GM18519 (cell line): ENCODE results near the gene NFXL1.
A peak's percentile ranks its signal among the peaks of the same experiment; 100 is the strongest.

Source experiments
- ATAC-seq: cut with Tn5 transposase; IDR thresholded peaks from one replicate; pipeline ENCODE4 v1.9.1; 2021; ENCODE audit warnings: mild to moderate bottlenecking, moderate library complexity; ENCODE audit not compliant: unreplicated experiment, low FRiP score

Gene NFXL1

DNA sequence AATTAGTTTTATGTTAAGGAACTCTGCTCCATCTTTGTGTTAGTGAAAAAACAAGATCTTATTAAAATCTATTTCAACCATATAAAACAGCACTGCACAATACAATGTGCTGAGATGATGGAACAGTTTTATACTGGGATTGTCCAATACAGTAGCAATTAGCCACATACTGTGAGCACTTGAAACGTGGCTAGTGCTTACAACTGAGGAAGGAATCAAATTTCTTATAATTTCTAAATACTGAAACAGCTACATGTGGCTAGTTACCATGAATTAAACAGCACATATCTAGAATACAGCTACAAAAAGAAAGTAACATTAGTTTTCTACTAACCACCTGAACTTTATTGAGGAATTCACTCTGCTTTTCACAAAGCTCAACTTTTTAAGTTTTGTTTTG is 14.7 kb downstream of the NFXL1 start:
- no peak for ATAC-seq

DNA sequence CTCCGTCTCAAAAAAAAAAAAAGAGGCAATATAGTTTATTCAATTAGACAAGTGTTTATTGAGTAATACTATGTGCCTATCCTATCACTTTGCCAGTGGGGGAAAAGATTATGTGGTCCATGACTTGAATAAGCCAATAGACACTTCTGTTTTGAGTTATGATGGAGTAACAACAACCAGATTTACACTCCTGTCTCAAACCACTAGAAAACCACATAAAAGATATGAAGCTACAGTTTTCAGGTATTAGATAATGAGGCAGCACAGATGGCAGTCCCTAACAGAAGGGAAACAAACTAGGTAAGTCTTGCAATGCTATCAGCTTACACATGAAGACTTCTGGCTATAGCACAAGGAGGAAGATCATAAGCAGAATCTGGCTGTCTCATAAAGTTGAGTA is 22.5 kb downstream of the NFXL1 start:
- ATAC-seq: no peak

DNA sequence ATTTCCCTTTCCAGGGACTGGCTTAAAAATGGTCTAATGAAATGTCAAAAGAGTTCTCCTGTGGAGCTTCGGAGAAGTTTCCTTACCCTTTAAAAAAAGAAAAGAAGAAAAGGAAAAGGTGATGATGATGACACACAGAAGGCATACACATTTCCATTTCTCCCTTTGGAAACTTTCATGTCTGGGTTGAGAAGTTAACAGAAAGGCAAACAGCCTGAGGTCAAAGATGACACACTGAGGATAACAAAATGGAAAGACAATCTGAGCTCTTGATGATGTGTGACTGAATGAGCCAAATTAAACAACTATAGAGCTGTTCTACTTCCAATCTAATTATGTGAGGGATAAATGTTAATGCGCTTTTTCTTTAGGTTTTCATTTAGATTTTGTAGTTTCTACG is 32.2 kb downstream of the NFXL1 start:
- ATAC-seq: no peak

DNA sequence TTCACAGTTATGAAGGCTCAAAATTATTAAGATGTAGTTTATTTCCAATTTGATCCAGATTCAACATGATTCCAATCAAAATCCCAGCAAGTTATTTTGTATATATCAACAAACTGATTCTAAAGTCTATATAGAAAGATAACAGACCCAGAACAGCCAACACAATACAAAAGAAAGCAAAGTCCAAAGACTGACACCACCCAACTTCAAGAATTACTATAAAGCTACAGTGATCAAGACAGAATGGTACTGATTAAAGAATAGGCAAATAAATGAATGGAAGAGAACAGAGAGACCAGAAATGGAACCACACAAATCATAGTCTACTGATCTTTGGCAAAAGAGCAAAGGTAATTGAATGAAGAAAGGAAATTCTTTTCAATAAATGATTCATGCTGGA is 34.9 kb downstream of the NFXL1 start:
- no peak for ATAC-seq

DNA sequence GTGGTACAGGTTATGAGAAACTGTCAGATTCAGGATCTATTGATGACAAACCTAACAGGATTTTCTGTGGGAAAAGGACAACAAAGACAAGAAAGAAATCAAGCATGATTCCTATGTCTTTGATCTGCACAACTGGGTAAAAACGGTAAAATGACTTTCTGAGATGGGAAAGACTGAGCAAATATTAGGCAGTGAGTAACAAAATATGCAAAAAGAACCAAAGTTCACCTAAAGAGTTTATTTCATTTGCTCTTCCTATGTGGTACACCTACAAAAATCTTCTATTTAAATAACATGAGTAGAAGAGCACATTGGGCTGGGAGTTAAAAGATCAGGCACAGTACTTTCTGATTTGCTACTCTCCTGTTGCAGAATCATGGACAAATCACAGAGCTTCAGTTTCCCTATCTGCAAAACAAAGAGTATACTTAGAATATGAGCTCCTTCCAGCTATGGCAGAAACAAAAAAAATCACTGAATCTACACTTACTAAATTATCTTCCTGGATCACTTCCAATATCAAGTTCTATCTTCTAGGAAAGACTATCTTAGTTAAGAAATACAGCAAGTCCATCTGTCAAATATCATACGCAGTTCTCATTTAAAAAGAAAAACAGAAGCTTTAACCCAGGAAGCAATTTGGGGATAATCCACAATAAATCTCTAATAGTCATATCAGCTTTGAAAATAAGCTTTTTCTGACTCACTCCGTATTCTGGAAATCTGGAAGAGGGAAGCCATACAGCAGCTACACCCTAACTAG is 37.4 kb downstream of the NFXL1 start:
- no peak for ATAC-seq

DNA sequence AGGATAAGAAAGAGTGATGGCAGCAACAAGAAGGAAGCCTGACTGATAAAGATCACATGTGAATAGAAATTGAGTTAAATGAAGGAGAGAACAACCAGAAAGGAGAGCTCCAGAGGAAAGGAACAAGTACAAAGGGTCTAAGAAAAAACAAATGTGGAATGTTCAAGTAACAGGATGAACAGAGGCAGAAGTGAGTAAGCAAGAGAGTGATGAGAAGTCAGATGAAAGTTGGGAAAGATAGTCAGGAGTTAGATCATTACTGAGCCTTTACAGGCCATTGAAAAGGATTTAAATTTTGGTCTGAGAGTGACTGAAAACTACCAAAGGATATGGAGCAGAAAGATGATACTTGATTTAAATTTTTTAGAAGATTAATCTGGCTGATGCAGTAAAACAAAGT is 38.1 kb downstream of the NFXL1 start:
- no peak for ATAC-seq

DNA sequence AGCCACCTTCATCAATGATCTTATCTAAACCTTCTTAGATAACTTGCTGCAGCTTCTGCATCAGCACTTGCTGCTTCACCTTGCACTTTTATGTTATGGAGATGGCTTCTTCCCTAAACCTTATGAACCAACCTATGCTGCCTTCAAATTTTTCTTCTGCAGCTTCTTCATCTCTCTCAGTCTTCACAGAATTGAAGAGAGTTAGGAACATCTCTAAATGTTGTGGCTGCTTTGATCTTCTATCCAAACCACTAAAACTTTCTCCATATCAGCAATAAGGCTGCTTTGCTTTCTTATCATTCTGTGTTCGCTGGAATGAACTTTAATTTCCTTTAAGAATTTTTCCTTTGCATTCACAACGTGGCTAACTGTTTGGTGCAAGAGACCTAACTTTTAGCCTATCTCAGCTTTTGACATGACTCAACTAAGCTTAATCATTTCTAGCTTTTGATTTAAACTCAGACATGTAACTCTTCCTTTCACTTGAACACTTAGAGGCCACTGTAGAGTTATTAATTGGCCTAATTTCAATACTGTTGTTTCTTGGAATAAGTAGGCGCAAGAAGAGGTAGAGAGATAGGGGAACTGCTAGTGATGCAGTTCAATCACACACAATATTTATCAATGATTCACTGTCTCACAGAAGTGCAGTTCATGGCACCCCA is 40.4 kb downstream of the NFXL1 start:
- no peak for ATAC-seq

DNA sequence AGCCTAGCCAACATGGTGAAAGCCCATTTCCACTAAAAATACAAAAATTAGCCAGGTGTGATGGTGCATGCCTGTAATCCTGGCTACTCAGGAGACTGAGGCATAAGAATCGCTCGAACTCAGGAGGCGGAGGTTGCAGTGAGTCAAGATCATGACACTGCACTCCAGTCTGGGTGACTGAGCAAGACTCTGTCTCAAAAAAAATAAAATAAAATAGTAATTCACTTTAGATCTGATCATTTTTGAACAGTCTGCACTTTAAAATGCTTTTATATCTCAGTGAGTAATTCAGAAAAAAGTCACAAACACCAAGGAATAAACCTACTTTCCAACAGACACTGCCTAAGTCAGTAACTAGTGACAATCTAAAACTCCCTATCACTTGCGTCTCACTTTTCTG is 50.9 kb downstream of the NFXL1 start:
- ATAC-seq: no peak

DNA sequence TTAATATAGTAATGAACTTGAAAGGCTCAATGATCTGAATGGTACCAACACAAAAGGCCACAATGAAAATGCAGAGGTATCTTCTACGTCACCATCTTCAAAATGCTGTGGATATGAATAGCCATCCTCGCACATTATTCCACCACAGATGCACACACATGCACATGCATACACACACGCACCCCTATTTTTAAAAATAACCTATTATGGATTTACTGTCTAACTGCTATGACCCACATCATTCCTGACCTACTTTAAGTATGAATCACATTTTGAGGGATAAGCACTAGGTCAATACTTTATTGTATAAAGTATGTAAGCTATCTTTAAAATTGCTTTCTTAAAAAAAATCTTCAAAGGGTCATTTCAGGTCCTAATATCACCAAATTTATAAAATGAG is 52.1 kb downstream of the NFXL1 start:
- ATAC-seq: no peak

DNA sequence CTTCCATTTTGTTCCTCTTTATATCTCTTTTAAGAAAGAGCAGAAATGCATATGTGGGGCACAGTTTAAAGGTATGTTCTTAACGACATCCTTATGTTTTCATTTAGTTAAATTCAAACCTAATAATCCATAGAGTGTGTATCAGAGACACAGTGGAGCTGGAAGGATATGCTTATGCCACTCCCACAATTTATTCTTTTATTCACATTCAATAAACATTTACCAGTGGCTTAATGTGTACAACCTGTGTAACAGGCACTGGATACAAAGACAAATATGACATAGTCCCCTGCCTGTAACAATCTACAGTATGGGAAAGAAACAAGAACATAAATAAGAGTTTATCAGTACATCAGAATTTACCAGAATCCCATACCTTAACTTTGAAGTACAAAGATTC is 54.1 kb downstream of the NFXL1 start:
- no peak for ATAC-seq

DNA sequence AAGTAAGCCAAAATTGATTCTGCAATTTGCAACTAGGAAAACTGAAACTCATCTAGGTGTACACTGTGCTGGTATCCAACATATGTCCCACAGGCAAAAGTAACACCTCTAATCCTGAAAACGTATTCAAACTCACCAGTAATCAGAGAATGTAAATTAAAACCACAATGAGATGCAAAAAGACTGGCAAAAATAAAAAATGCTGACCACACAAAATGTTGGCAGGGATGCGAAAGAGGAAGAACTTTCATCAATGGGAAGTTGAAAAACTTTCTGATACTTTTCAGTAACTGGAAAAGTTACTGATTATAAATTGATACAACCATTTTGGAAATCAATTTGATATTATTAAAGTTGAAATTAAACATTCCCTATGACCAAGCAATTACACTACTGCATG is 56.4 kb downstream of the NFXL1 start:
- ATAC-seq: no peak

DNA sequence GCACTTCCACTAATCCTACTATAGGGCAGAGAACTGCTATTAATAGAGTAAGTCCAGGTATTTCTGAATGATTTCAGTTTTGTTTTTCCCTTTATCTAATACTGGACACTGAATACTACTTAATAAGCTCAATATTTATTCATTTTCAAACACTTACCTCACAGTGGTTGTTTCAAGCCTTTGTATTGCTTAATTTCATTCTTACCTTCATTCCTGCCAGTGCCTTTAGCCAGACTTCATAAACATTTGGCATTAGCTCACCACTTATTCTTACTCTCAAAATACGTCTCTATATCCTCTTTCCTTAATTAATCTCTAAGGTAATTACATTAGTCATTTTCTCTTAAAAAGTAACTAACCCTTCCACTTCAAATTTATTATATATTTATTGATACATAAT is 57.7 kb downstream of the NFXL1 start:
- no peak for ATAC-seq

DNA sequence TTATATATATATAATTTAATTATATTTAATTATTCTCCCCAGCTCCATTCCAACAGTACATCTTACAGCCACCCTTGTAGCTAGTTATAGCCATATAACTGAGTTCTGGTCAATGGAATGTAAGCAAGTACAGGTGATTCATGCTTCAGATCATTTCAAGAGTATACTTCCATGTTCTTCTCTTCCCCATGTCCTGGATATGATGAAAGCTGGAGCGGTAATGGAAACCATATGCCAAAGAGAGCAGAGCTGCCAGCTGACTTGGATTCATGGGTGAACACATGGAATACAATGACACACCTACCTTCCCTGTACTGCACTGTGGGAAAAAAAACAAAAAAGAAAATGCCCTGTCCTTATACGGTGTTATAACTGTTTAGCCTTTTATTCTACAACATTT is 59.0 kb downstream of the NFXL1 start:
- no peak for ATAC-seq

DNA sequence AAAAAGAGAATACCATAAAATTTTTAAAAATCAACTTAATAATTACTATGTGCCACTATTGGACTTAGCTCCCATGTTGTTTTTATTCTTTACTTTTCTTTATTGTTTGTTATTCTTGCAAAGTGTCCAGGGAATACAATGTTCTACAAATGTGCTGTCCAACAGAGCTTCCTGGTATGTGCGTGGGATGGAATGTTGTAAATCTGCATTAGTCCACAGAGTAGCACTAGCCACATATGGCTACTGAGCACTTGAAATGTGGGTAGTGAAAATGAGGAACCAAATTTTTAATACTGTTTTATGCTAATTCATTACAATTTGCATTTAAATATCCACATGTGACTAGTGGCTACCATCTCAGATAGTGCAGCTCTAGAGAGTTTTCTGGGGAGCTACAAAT is 62.2 kb downstream of the NFXL1 start:
- no peak for ATAC-seq

DNA sequence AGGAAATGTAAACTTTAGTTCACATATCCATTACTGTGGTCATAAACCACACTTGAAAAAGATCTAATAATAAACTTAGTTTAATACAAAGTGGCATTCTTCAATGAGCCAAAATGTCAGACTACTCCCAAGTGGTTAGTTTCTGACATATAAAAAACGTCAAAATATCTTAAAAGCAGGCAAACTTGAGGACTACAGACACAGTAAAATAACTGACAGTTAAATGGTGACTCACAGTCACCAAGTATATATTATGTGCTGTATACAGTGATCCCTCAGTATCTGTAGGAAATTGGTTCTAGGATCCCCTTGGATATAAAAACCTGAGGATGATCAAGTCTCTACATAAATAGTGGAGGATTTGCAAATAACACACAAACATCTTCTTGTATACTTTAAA is 64.9 kb downstream of the NFXL1 start:
- no peak for ATAC-seq

DNA sequence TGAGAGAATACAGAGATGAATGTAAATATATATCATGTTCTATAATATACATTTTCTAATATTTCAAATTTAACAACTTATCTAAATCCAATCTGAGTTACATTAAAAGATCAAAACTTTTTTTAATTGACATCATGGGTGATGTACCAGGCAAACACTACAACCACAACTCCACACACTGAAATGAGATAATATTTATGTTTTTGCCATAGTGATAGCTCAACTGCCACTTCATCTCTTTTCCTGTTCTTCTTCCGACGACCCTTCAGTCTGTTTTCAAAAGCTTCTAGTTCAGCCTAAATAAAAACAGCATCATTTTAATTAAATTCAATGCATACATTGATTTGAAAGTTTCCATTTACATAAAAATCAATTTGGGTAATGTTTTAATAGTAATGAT is 66.3 kb downstream of the NFXL1 start:
- ATAC-seq: no peak

DNA sequence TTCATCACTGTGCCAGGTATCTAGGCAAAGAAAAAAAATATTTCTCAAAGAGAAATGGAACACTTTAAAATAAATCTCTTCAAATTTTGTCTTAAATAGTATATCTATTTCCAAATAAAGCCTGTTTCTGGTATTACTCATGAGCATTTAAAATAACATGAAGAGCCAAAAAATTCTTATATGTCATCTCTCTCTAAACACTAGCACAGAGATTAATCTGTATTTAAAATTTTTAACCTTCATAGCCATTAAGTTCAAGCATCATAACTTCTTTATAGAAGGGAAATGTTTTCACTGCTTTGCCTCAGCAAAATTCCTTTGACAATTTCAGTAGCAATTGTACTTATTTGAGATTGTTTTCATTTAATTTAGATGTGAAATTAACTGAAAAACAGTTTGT is 71.4 kb downstream of the NFXL1 start:
- ATAC-seq: no peak

DNA sequence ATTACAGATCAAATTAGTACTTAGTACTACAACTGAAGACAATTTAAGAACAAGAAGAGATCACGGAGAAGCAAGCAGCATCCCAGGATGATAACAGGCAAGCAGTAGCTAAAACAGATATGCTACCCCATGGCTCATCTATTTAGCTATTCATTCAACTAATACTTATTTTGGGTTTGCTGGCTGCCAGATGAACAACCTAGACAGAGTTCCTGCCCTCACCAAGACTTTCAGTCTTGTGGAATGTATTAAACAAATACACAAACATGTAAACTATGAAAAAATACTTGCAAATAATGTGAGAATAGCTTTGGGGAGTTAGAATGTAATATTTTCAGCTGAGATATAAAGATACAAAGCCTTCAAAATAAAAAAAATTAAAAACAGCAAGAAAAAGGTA is 74.1 kb downstream of the NFXL1 start:
- ATAC-seq: no peak

DNA sequence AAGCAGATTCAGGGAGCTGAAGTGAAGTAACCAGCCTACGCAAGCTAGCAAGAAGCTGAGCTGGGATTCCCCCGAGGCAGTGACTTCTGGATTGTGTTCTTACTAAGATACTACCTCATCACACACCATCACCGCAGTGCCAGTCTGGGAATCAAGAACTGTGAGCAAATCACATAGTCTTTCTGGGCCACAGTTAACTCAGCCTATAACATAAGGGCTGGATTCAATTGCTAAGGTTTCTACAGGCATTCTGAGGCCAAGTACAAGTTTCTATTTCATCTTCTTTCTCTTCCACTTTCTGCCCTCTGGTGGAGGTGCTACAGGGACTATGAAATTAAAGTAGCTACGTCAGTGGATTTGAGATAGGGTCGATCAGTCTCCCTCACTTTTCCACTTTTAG is 75.1 kb downstream of the NFXL1 start:
- ATAC-seq: peak; percentile 72

DNA sequence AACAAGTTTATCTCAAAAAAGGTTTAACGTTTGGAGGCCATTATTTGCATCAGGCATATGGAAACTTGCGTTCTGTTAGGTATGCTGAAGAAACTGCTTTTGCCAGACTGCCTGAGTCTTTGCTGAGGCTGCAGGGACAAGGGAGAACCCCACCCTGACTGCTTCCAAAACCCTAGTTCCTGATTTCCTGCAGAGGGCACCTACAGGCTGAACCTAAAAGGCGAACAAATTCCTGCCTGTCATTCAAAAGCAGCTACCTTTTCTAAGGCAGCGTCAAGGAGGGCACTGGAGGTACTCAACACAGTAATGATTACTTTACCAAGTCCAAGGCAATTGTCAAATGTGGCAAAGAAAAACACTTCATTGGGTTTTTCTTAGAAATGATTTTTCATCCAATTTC is 75.9 kb downstream of the NFXL1 start:
- ATAC-seq: no peak

DNA sequence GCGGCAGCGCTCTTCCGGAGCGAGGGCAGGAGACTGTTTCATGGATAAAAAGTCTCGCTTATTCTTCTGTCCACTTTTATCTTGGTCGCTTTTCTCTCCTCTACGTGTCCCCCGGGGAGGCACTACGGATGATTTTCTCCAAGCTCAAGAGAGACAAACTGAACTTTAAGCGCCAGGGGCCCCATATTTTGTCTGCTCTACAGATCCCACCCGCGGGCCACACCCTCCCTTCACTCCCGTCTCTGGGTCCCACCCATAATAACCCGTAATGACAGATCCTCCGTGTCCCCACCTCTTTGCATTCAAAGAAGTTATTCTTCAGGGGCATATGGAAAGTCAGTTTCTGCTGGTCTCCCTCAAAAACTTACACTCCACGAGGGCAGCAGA is 76.5 kb downstream of the NFXL1 start, which contains the start of gene CORIN:
Gene CORIN (minus strand): TSS at position 160 of the 387 bp plus-strand sequence. CDS start 118 bp downstream, at position 42.
- no peak for ATAC-seq
